GM12878 (cell line): Measurements from ENCODE around the gene RRBP1. TPM values are rescaled to one million over a fixed set of nuclear protein-coding genes. Genes with fewer than 3 reads are reported as not detected.
A peak's percentile ranks its signal among the peaks of the same experiment; 100 is the strongest.

Experiments
- ATAC-seq: fragments of 200-7000 bp; cut with Tn5 transposase; 3 replicates; pipeline ENCODE4 v1.9.1; 2020; ENCODE audit warnings: mild to moderate bottlenecking, moderate library complexity
- BruUV-seq: library from RNA; stranded (reverse); fragments of 400-500 nt; replicated peaks from 2 replicates; lab custom pipeline; 2021; lab: Mats Ljungman, UMichigan
- CTCF ChIA-PET: fragments of 300-600 bp; sonication (Branson Sonifier 250); formaldehyde crosslinking; extraction: SDS; loops from one replicate; lab custom pipeline; 2021; ENCODE audit warnings: inconsistent platforms; lab: Yijun Ruan, JAX
- POLR2A ChIA-PET: fragments of 350-600 bp; formaldehyde crosslinking; extraction: SDS; loops from one replicate; lab custom pipeline; 2021; ENCODE audit warnings: inconsistent platforms; lab: Charles Lee
- RAD21 ChIA-PET: fragments of 300-600 bp; sonication (Branson Sonifier 250); formaldehyde crosslinking; loops from one replicate; lab custom pipeline; 2023; ENCODE audit warnings: antibody characterized with exemption; ENCODE audit not compliant: unreplicated experiment; lab: Charles Lee
- SMC1A ChIA-PET: fragments of 300-600 bp; sonication (Branson Sonifier 250); formaldehyde crosslinking; loops from one replicate; lab custom pipeline; 2023; ENCODE audit not compliant: unreplicated experiment, uncharacterized antibody; lab: Charles Lee
- DNase-seq: peaks from one replicate; pipeline ENCODE4 v3.0.0-alpha.2; 2011; ENCODE audit warnings: low read depth, low spot score
- FAIRE-seq: peaks from 3 replicates; lab custom pipeline; 2011; peaks lifted over from hg19 to GRCh38; lab: Jason Lieb, UNC
- H2AFZ ChIP-seq: 2 replicates; pipeline ENCODE4 v1.6.0; 2011; ENCODE audit warnings: low read depth, low read length, control low read depth; ENCODE audit not compliant: control insufficient read depth
- H3K27ac ChIP-seq: 2 replicates; pipeline ENCODE4 v1.5.1; 2011; ENCODE audit warnings: control low read depth; ENCODE audit not compliant: control insufficient read depth, insufficient read depth
- H3K27me3 ChIP-seq, 2 experiments: replicated peaks in 1 of 2; 2 replicates each; pipeline versions ENCODE4 v1.6.0 to v1.6.1; 2011; ENCODE audit warnings: low read length in 1 of 2; ENCODE audit not compliant: control insufficient read depth in 2 of 2, insufficient read depth in 2 of 2
- H3K36me3 ChIP-seq, 2 experiments: 2 replicates each; pipeline ENCODE4 v1.5.1; 2011; ENCODE audit warnings: low read length in 1 of 2; ENCODE audit not compliant: control insufficient read depth in 2 of 2, insufficient read depth in 2 of 2
- H3K4me1 ChIP-seq: 2 replicates; pipeline ENCODE4 v1.6.1; 2011; ENCODE audit warnings: mild to moderate bottlenecking, low read length, moderate library complexity, mixed read lengths; ENCODE audit not compliant: control insufficient read depth, insufficient read depth
- H3K4me2 ChIP-seq: 2 replicates; pipeline ENCODE4 v1.6.0; 2011; ENCODE audit warnings: control low read depth; ENCODE audit not compliant: control insufficient read depth, insufficient read depth
- H3K4me3 ChIP-seq: fragments of 200-600 bp; sonication (generic); 2 replicates; pipeline ENCODE4 v1.5.1; 2016
- H3K79me2 ChIP-seq: 2 replicates; pipeline ENCODE4 v1.6.0; 2011; ENCODE audit warnings: low read length; ENCODE audit not compliant: control insufficient read depth, insufficient read depth
- H3K9ac ChIP-seq: 2 replicates; pipeline ENCODE4 v1.8.0; 2011; ENCODE audit warnings: low read length, control low read depth, mixed read lengths; ENCODE audit not compliant: control insufficient read depth, insufficient read depth
- H3K9me3 ChIP-seq: replicated peaks from 3 replicates; pipeline ENCODE4 v1.5.1; 2011; ENCODE audit warnings: mild to moderate bottlenecking, low read length; ENCODE audit not compliant: control insufficient read depth, insufficient read depth
- H4K20me1 ChIP-seq: 2 replicates; pipeline ENCODE4 v1.6.0; 2011; ENCODE audit not compliant: control insufficient read depth, insufficient read depth
- CTCF ChIP-seq, 3 experiments: IDR thresholded peaks in 2 of 3; conservative IDR thresholded peaks in 1 of 3; 2 replicates each; pipeline ENCODE4 v1.5.1; 2011; ENCODE audit warnings: low read depth in 3 of 3, low read length in 3 of 3, mild to moderate bottlenecking in 3 of 3, control low read depth in 2 of 3, moderate library complexity in 2 of 3, inconsistent platforms in 1 of 3, mixed read lengths in 1 of 3; ENCODE audit not compliant: control insufficient read depth in 2 of 3, insufficient read depth in 1 of 3; ENCODE audit errors: extremely low read depth in 1 of 3
- ETV6 ChIP-seq, 2 experiments: fragments of 450-650 bp in 1 of 2; IDR thresholded peaks in 1 of 2; conservative IDR thresholded peaks in 1 of 2; 2 replicates each; pipeline ENCODE4 v1.6.1; 2014; ENCODE audit warnings: antibody characterized with exemption in 1 of 2, borderline replicate concordance in 1 of 2, low read depth in 1 of 2, mild to moderate bottlenecking in 1 of 2, moderate library complexity in 1 of 2
- FOS ChIP-seq: IDR thresholded peaks from 3 replicates; pipeline ENCODE4 v1.6.1; 2011; ENCODE audit warnings: borderline replicate concordance; ENCODE audit not compliant: insufficient read length; ENCODE audit errors: extremely low read depth
- GATAD2B ChIP-seq: fragments of 450-650 bp; conservative IDR thresholded peaks from 2 replicates; pipeline ENCODE4 v1.6.1; 2017; ENCODE audit warnings: low read depth, mild to moderate bottlenecking, moderate library complexity
- KAT2A ChIP-seq: conservative IDR thresholded peaks from 2 replicates; pipeline ENCODE4 v1.6.1; 2011; ENCODE audit warnings: low read depth, low read length; ENCODE audit not compliant: control insufficient read depth
- NFYA ChIP-seq: IDR thresholded peaks from 2 replicates; pipeline ENCODE4 v1.6.1; 2011; ENCODE audit warnings: low read depth, mild to moderate bottlenecking, low read length, improper control_type of control experiment, borderline replicate concordance
- SREBF1 ChIP-seq: IDR thresholded peaks from 2 replicates; pipeline ENCODE4 v1.6.1; 2012; ENCODE audit warnings: mild to moderate bottlenecking, low read length
- ZNF217 ChIP-seq: fragments of 450-650 bp; IDR thresholded peaks from 2 replicates; pipeline ENCODE4 v1.6.1; 2017; ENCODE audit warnings: antibody characterized with exemption, mild to moderate bottlenecking
- WGBS: methylation state at CpG from one replicate; pipeline ENCODE4 v1.1.6; 2016; ENCODE audit warnings: low lambda C conversion rate; ENCODE audit not compliant: insufficient replicate concordance, insufficient coverage; ENCODE audit errors: missing lambda C conversion rate; 5-methylcytosine and 5-hydroxymethylcytosine counted together
- in situ Hi-C: fragments of 300-500 bp; cut with MboI; formaldehyde crosslinking; loops from 9 replicates; pipeline ENCODE4 v1.14.3; 2018; ENCODE audit warnings: mixed read lengths
- intact Hi-C: fragments of 100-400 bp; cut with micrococcal nuclease; formaldehyde crosslinking; loops from one replicate; pipeline ENCODE4 v1.14.2; 2022; ENCODE audit not compliant: unreplicated experiment
- polyA plus RNA-seq, 11 experiments: library from polyadenylated mRNA; depleted of rRNA in 4 of 11; unstranded in 6 of 11; stranded (reverse) in 5 of 11; fragments of >200 nt; fragmentation: Nextera tagmentation in 4 of 11; fragmentation: Illumina TruSeq in 1 of 11; extraction: Ambion mirVana in 4 of 11; extraction: Trizol in 1 of 11; gene quantifications; 1 replicate in 1 of 11; 2 replicates in 10 of 11; pipeline versions ENCODE4 v1.2.1 to v1.2.3, GENCODE V29; 2011 to 2016; ENCODE audit warnings: inconsistent platforms in 2 of 11, missing spikeins in 2 of 11, low read depth in 1 of 11
- total RNA-seq, 4 experiments: library from RNA; depleted of rRNA in 3 of 4; stranded (reverse); fragments of >200 nt in 3 of 4; fragmentation: Illumina TruSeq in 1 of 4; extraction: Trizol in 1 of 4; gene quantifications; 2 replicates each; pipeline versions ENCODE4 v1.2.1 to v1.2.3, GENCODE V29; 2013 to 2021

Gene RRBP1
- total and polyA plus RNA-seq, 10 of the 15 experiments (the other 5 are each of a cell fraction or from before 2014, with no cell fraction given): 1.2 to 57.4 (median 24.6) TPM

- Histone ChIP-seq H3K4me3 (no peak overlapping the region), H3K9ac (no peak overlapping the region), H3K27ac (no peak overlapping the region), H3K9me3 (no peaks in the 10 kb centered on the region; the same call in 1 of the 3 replicates), H3K27me3 (no peaks in the 10 kb centered on the region), H4K20me1 (0 out of 2 replicates have a peak, but pooled peaks cover 2% of the 10 kb centered on the region), H3K4me1 (no peaks in the 10 kb centered on the region; the same call in 1 of the 2 replicates), H3K4me2 (no peak overlapping the region), H3K36me3 (peaks cover 2% of the 10 kb centered on the region in 2 experiments; a peak in 2 of 4 replicates), H3K79me2 (no peaks in the 10 kb centered on the region; the same call in 1 of the 2 replicates), H2AFZ (no peak overlapping the region)
- TF ChIP-seq KAT2A (no peak), FOS (no peak), SREBF1 (no peak), GATAD2B (no peak), CTCF (IDR thresholded peaks at IDR 0.05 in 2 of 3, conservative IDR thresholded peaks at IDR 0.05 in 1 of 3; ENCODE audit: control insufficient read depth in 2 of 3, extremely low read depth in 1 of 3, insufficient read depth in 1 of 3, low read depth in 3 of 3, low read length in 3 of 3) (no peak), NFYA (no peak), ETV6 (conservative IDR thresholded peaks at IDR 0.05 in 1 of 2, IDR thresholded peaks at IDR 0.05 in 1 of 2; ENCODE audit: borderline replicate concordance in 1 of 2, low read depth in 1 of 2) (no peak), ZNF217 (no peak)
- FAIRE-seq (no peak), ATAC-seq (no peak), DNase-seq (peak; percentile 11)
- intact Hi-C loops: loop anchor here (10.0 kb wide), 1 partner anchor 239 kb away; no protein-coding TSS in a partner anchor
- in situ Hi-C loops: no loop called here
- WGBS: 88% methylated on average over 11 of the region's 11 CpGs
- ChIA-PET POLR2A (no interaction called here), RAD21 (no interaction called here), CTCF (interaction anchor here (0.6 to 1.7 kb wide), 9 partner anchors 10 to 364 kb away, joined by 3 to 6 read pairs (median 4); no protein-coding TSS in a partner anchor), SMC1A (interaction anchor here (1.4 kb wide), 1 partner anchor 9 kb away, joined by 3 read pairs; no protein-coding TSS in a partner anchor)
- BruUV-seq: no TSS peak
Measured at GRCh38 chr20:17655865-17656479, 26.1 kb downstream of the RRBP1 start.
